HG03280 (cell line): ENCODE data around the gene SFMBT2.

Experiments used
- ATAC-seq: cut with Tn5 transposase; IDR thresholded peaks from one replicate; pipeline ENCODE4 v1.9.1; 2021; ENCODE audit warnings: mild to moderate bottlenecking, moderate library complexity; ENCODE audit not compliant: unreplicated experiment

Gene SFMBT2

GRCh38 chr10:7275761-7276440 lies 134.9 kb downstream of the SFMBT2 start:
- no peak for ATAC-seq

- ATAC-seq: no peak
Observed at GRCh38 chr10:7274293-7274692, 136.5 kb downstream of the SFMBT2 start.

GRCh38 chr10:7272008-7272407 lies 138.8 kb downstream of the SFMBT2 start:
- no peak for ATAC-seq

GRCh38 chr10:7269988-7270387 lies 140.8 kb downstream of the SFMBT2 start:
- ATAC-seq: no peak

GRCh38 chr10:7267142-7267541 lies 143.7 kb downstream of the SFMBT2 start:
- no peak for ATAC-seq

- ATAC-seq: no peak
Observed at GRCh38 chr10:7265396-7266123, 145.3 kb downstream of the SFMBT2 start.

GRCh38 chr10:7264313-7264756 lies 146.5 kb downstream of the SFMBT2 start:
- ATAC-seq: no peak

- no peak for ATAC-seq
Observed at GRCh38 chr10:7263616-7264015, 147.2 kb downstream of the SFMBT2 start.

GRCh38 chr10:7261351-7261750 lies 149.5 kb downstream of the SFMBT2 start:
- no peak for ATAC-seq

- no peak for ATAC-seq
Observed at GRCh38 chr10:7260912-7261311, 149.9 kb downstream of the SFMBT2 start.

GRCh38 chr10:7260412-7260900 lies 150.4 kb downstream of the SFMBT2 start:
- peak; percentile 76 for ATAC-seq

GRCh38 chr10:7258948-7259523 lies 151.8 kb downstream of the SFMBT2 start:
- ATAC-seq: peak; percentile 56

GRCh38 chr10:7255517-7255916 lies 155.3 kb downstream of the SFMBT2 start:
- ATAC-seq: no peak

- no peak for ATAC-seq
Observed at GRCh38 chr10:7251696-7252465, 159.0 kb downstream of the SFMBT2 start.

- no peak for ATAC-seq
Observed at GRCh38 chr10:7250236-7250635, 160.6 kb downstream of the SFMBT2 start.

GRCh38 chr10:7248585-7249164 lies 162.2 kb downstream of the SFMBT2 start:
- no peak for ATAC-seq

GRCh38 chr10:7248148-7248547 lies 162.7 kb downstream of the SFMBT2 start:
- no peak for ATAC-seq

- no peak for ATAC-seq
Observed at GRCh38 chr10:7245505-7245904, 165.3 kb downstream of the SFMBT2 start.

GRCh38 chr10:7243873-7244272 lies 167.0 kb downstream of the SFMBT2 start:
- peak; percentile 80 for ATAC-seq

- no peak for ATAC-seq
Observed at GRCh38 chr10:7243139-7243538, 167.7 kb downstream of the SFMBT2 start.
